H1 (cell line): Measurements from ENCODE around the gene TMEM266. TPM values are rescaled to one million over a fixed set of nuclear protein-coding genes. Genes with fewer than 3 reads are reported as not detected.

Experiments used
- EGR1 ChIP-seq: IDR thresholded peaks from 2 replicates; pipeline ENCODE4 v1.6.1; 2011; ENCODE audit warnings: low read depth, low read length, borderline replicate concordance
- EZH2 ChIP-seq: fragments of 200-600 bp; sonication (generic); IDR thresholded peaks from 2 replicates; pipeline ENCODE4 v1.7.1; 2012; ENCODE audit warnings: low read depth, mild to moderate bottlenecking, moderate library complexity, low read length, inconsistent platforms; ENCODE audit not compliant: severe bottlenecking
- KDM5A ChIP-seq: fragments of 200-600 bp; IDR thresholded peaks from 2 replicates; pipeline ENCODE4 v1.7.1; 2012; ENCODE audit warnings: mild to moderate bottlenecking, low read length, inconsistent platforms, mixed read lengths
- POLR2A ChIP-seq, 2 experiments: IDR thresholded peaks; 1 replicate in 1 of 2; 2 replicates in 1 of 2; pipeline ENCODE4 v1.6.1; 2011; ENCODE audit warnings: low read depth in 2 of 2, low read length in 2 of 2, mild to moderate bottlenecking in 2 of 2; ENCODE audit errors: control extremely low read depth in 1 of 2
- SAP30 ChIP-seq: fragments of 300-600 bp; sonication (generic); IDR thresholded peaks from 2 replicates; pipeline ENCODE4 v1.7.1; 2012; ENCODE audit warnings: low read length, moderate library complexity, mild to moderate bottlenecking, inconsistent platforms; ENCODE audit not compliant: insufficient read depth, insufficient replicate concordance
- TBP ChIP-seq: IDR thresholded peaks from 2 replicates; pipeline ENCODE4 v1.6.1; 2011; ENCODE audit warnings: low read depth, low read length, improper control_type of control experiment
- ZNF274 ChIP-seq: IDR thresholded peaks from 2 replicates; pipeline ENCODE4 v1.7.0; 2012; ENCODE audit warnings: low read length, borderline replicate concordance; ENCODE audit errors: extremely low read depth
- polyA plus RNA-seq, 7 experiments: library from polyadenylated mRNA; depleted of rRNA in 3 of 7; stranded (reverse) in 5 of 7; unstranded in 2 of 7; fragments of >200 nt in 5 of 7; fragments of 200-250 nt in 2 of 7; gene quantifications; 1 replicate in 5 of 7; 2 replicates in 1 of 7; 4 replicates in 1 of 7; pipeline versions ENCODE4 v1.2.1 to v1.2.3, GENCODE V29; 2011 to 2013; ENCODE audit warnings: missing spikeins in 2 of 7, mixed read lengths in 2 of 7
- total RNA-seq: library from RNA; stranded (reverse); fragmentation: NEBNext Ultra II Directional; extraction: Animal tissue kit (Norgen Biotek cat#: 25700); gene quantifications from 2 replicates; pipeline ENCODE4 v1.2.1, GENCODE V29; 2021

Gene TMEM266
- total and polyA plus RNA-seq, 2 of the 8 experiments (the other 6 are each of a cell fraction or from before 2014, with no cell fraction given), result 2.6 TPM

- TF ChIP-seq EZH2 (no peak), SAP30 (no peak), POLR2A (IDR thresholded peaks at IDR 0.05; ENCODE audit: control extremely low read depth in 1 of 2, low read depth in 2 of 2, low read length in 2 of 2) (no peak), KDM5A (no peak), EGR1 (no peak), ZNF274 (no peak), TBP (no peak)
Observed at GRCh38 chr15:76070921-76071635, 11.3 kb downstream of the TMEM266 start (continued).
